WTC11 (cell line): ENCODE measurements around the gene TPGS1. TPM values are rescaled to one million over a fixed set of nuclear protein-coding genes. Genes with fewer than 3 reads are reported as not detected.
A peak's percentile ranks its signal among the peaks of the same experiment; 100 is the strongest.
"Not testable (repeated sequence)": the region's sequence is repeated elsewhere in the genome, so short reads cannot be mapped to it uniquely, and the experiment has no call there.

Experiments
- ATAC-seq: fragments of 200-7000 bp; cut with Tn5 transposase; 2 replicates; pipeline ENCODE4 v1.10.0; 2021; ENCODE audit warnings: mild to moderate bottlenecking, moderate library complexity
- CTCF ChIA-PET: fragments of 300-600 bp; sonication (Branson Sonifier 250); formaldehyde crosslinking; loops from one replicate; lab custom pipeline; 2021; ENCODE audit warnings: antibody characterized with exemption; lab: Charles Lee
- POLR2A ChIA-PET: fragments of 350-600 bp; sonication (Branson Sonifier 250); formaldehyde crosslinking; loops from one replicate; lab custom pipeline; 2021; ENCODE audit warnings: antibody characterized with exemption; lab: Charles Lee
- DNase-seq: peaks from one replicate; pipeline ENCODE4 v3.0.0; 2021; ENCODE audit warnings: low spot score
- H3K27ac Mint-ChIP-seq: 2 replicates; pipeline ENCODE4 v1.8.0; 2021; ENCODE audit warnings: mixed read lengths
- H3K27me3 Mint-ChIP-seq: 2 replicates; pipeline ENCODE4 v1.8.0; 2021; ENCODE audit warnings: low read depth, mild to moderate bottlenecking, moderate library complexity, mixed read lengths
- H3K36me3 Mint-ChIP-seq: 2 replicates; pipeline ENCODE4 v1.8.0; 2021; ENCODE audit warnings: mixed read lengths
- H3K4me1 Mint-ChIP-seq: 2 replicates; pipeline ENCODE4 v1.8.0; 2022; ENCODE audit warnings: mixed read lengths
- H3K4me3 Mint-ChIP-seq: 2 replicates; pipeline ENCODE4 v1.8.0; 2021; ENCODE audit warnings: mild to moderate bottlenecking, moderate library complexity, mixed read lengths
- H3K9me3 Mint-ChIP-seq: 2 replicates; pipeline ENCODE4 v1.8.0; 2021; ENCODE audit warnings: mixed read lengths
- ETV6 ChIP-seq: sonication (generic); formaldehyde crosslinking; IDR thresholded peaks from 2 replicates; pipeline ENCODE4 v1.8.1; 2022; ENCODE audit warnings: mild to moderate bottlenecking, missing genetic modification reagents
- FOXP1 ChIP-seq: sonication (generic); formaldehyde crosslinking; IDR thresholded peaks from 2 replicates; pipeline ENCODE4 v1.8.0; 2022; ENCODE audit warnings: missing genetic modification reagents, mild to moderate bottlenecking, moderate library complexity, borderline replicate concordance
- IRF2 ChIP-seq: sonication (generic); formaldehyde crosslinking; IDR thresholded peaks from 2 replicates; pipeline ENCODE4 v1.8.0; 2022; ENCODE audit warnings: low read depth, missing genetic modification reagents, borderline replicate concordance
- JUN ChIP-seq: sonication (generic); formaldehyde crosslinking; IDR thresholded peaks from 2 replicates; pipeline ENCODE4 v1.8.0; 2023; ENCODE audit warnings: mild to moderate bottlenecking, missing genetic modification reagents
- SP1 ChIP-seq: sonication (generic); formaldehyde crosslinking; conservative IDR thresholded peaks from 2 replicates; pipeline ENCODE4 v1.8.1; 2022; ENCODE audit warnings: missing genetic modification reagents
- ZNF232 ChIP-seq: sonication (generic); formaldehyde crosslinking; IDR thresholded peaks from 2 replicates; pipeline ENCODE4 v1.8.0; 2022; ENCODE audit warnings: mild to moderate bottlenecking, missing genetic modification reagents
- total RNA-seq: library from RNA; stranded (reverse); gene quantifications from 3 replicates; pipeline ENCODE4 v1.2.3, GENCODE V29; 2021
- TF ChIP-seq, protein P1 (sequence below): sonication (generic); formaldehyde crosslinking; IDR thresholded peaks from 2 replicates; pipeline ENCODE4 v1.8.1; 2023; ENCODE audit warnings: mild to moderate bottlenecking, missing genetic modification reagents
- TF ChIP-seq, protein P2 (sequence below): sonication (generic); formaldehyde crosslinking; IDR thresholded peaks from 2 replicates; pipeline ENCODE4 v1.8.1; 2023; ENCODE audit warnings: mild to moderate bottlenecking, missing genetic modification reagents, borderline replicate concordance
- TF ChIP-seq, protein P3 (sequence below): sonication (generic); formaldehyde crosslinking; IDR thresholded peaks from 2 replicates; pipeline ENCODE4 v1.8.1; 2023; ENCODE audit warnings: mild to moderate bottlenecking, moderate library complexity, missing genetic modification reagents

Gene TPGS1
- total RNA-seq, 1 experiment from 2014 or later = 18.8 TPM

DNA sequence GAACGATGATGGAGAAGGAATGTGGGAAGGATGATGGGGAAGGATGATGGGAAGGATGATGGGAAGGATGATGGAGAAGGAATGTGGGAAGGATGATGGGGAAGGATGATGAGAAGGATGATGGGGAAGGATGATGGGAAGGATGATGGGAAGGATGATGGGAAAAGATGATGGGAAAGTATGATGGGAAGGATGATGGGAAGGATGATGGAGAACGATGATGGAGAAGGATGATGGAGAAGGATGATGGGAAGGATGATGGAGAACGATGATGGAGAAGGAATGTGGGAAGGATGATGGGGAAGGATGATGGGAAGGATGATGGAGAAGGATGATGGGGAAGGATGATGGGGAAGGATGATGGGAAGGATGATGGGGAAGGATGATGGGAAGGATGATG, 26.2 kb upstream of the TPGS1 start:
- H3K4me3 Mint-ChIP-seq, H3K27ac Mint-ChIP-seq, ATAC-seq, POLR2A ChIA-PET, DNase-seq, H3K4me1 Mint-ChIP-seq, H3K36me3 Mint-ChIP-seq: not testable (repeated sequence)
- H3K27me3 Mint-ChIP-seq = peaks cover 17% of the 10 kb centered on the region; the same call in 1 of the 2 replicates
- peaks cover 23% of the 10 kb centered on the region for H3K9me3 Mint-ChIP-seq
- CTCF ChIA-PET = interaction anchor here (0.6 kb wide), 1 partner anchor 133 kb away, joined by 3 read pairs; no protein-coding TSS in a partner anchor

DNA sequence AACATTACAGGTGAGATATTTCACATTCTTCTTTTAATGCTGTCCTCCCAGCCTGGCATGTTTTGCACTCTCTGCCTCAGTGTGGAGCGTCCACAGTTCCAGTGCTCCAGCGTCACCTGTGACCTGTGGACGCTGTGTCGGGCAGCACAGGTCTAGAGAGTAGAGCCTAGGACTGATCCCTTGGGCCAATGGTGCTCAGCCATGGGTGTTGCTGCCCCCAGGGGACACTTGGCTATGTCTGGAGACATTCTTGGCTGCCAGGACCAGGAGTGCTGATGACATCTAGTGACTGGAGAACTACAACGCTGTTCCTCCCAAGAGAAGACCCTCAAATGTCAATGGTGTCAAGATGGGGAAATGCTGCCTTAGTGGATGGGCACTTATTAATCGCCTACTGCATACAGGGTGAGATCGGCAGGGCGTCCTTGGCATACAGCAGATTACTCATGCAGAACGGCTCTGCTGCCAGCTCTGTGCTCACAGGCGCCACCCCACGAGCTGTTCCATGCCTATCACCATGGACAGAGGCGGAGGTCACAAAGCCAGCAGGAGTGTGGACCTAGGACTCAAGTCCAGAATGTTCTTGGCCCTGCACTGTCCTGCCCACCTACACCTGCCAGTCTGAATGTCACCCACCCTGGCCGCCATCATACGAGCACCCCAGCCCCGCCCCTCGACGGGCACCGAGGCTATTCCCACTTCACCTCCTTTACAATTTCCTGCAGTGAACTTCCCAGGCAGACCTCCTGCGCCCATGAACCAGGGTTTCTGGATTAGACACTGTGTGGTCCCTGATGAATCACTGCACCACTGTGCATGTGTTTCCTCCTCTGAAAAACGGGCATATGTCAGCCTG, 24.9 kb upstream of the TPGS1 start:
- H3K9me3 Mint-ChIP-seq = peaks cover 23% of the 10 kb centered on the region
- ATAC-seq = peak; percentile 24; the same call in 1 of the 2 replicates

DNA sequence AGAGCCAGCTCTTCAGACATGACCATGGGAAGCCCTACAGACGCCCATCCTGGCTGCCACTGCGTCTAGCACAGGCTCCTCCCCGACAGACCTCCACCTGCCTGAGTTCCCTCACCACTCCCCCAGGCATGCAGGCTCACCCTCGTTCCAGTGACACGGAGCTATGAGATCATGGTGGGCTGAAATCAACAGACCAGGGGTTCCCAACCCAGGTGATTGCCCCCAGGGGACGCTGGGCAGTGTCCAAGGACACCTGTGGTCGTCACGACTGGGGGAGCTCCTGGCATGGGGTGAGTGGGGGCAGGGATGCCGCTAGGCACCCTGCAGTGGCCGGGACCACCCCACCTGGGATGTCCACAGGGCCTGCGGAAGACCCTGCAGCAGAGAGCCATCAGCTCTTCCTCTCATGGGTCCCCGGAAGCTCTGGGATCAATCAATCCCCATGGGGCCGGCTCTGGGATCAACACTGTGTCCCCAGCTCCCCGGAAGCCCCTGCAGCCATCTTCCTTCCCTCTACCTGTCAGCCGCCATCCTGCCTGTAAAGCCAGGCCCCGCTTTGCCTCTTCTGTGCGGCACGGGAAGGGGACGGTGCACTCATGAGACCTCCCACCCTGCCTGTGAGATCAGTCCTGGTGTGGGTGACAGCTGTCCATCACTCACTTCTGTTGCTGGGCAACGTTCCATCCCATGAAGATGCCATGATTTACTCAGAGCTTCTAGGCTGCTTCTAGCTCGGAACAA, 23.8 kb upstream of the TPGS1 start:
- peaks cover 8% of the 10 kb centered on the region for H3K36me3 Mint-ChIP-seq
- peaks cover 23% of the 10 kb centered on the region for H3K9me3 Mint-ChIP-seq
- POLR2A ChIA-PET = no interaction called here
- H3K4me1 Mint-ChIP-seq = peaks cover 13% of the 10 kb centered on the region
- peaks cover 17% of the 10 kb centered on the region; the same call in 1 of the 2 replicates for H3K27me3 Mint-ChIP-seq
- no peak for ATAC-seq
- no peak for DNase-seq
- TF ChIP-seq IRF2 (CRISPR knock-in tag) (no peak), ETV6 (no peak), JUN (no peak)
- CTCF ChIA-PET = interaction anchor here (1.5 to 1.8 kb wide), 3 partner anchors 12 to 135 kb away, joined by 3 to 6 read pairs (median 4); no protein-coding TSS in a partner anchor
- H3K27ac Mint-ChIP-seq = no peak overlapping the region
- H3K4me3 Mint-ChIP-seq = no peak overlapping the region

More for the DNA sequence above, 24.9 kb upstream of the TPGS1 start:
- no peak for DNase-seq
- Mint-ChIP-seq H3K27me3 (peaks cover 17% of the 10 kb centered on the region; the same call in 1 of the 2 replicates), H3K4me3 (no peak overlapping the region), H3K27ac (no peak overlapping the region), H3K36me3 (peaks cover 8% of the 10 kb centered on the region), H3K4me1 (peaks cover 10% of the 10 kb centered on the region)
- ChIA-PET CTCF (interaction anchor here (0.7 to 1.8 kb wide), 5 partner anchors 13 to 134 kb away, joined by 3 to 6 read pairs (median 4); no protein-coding TSS in a partner anchor), POLR2A (no interaction called here)
- TF ChIP-seq, protein P1, sequence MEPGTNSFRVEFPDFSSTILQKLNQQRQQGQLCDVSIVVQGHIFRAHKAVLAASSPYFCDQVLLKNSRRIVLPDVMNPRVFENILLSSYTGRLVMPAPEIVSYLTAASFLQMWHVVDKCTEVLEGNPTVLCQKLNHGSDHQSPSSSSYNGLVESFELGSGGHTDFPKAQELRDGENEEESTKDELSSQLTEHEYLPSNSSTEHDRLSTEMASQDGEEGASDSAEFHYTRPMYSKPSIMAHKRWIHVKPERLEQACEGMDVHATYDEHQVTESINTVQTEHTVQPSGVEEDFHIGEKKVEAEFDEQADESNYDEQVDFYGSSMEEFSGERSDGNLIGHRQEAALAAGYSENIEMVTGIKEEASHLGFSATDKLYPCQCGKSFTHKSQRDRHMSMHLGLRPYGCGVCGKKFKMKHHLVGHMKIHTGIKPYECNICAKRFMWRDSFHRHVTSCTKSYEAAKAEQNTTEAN (CRISPR knock-in tag) = no peak
- 0 out of 2 replicates have a peak, but pooled peaks have one; percentile 28 for TF ChIP-seq SP1 (CRISPR knock-in tag)
- TF ChIP-seq, protein P2, sequence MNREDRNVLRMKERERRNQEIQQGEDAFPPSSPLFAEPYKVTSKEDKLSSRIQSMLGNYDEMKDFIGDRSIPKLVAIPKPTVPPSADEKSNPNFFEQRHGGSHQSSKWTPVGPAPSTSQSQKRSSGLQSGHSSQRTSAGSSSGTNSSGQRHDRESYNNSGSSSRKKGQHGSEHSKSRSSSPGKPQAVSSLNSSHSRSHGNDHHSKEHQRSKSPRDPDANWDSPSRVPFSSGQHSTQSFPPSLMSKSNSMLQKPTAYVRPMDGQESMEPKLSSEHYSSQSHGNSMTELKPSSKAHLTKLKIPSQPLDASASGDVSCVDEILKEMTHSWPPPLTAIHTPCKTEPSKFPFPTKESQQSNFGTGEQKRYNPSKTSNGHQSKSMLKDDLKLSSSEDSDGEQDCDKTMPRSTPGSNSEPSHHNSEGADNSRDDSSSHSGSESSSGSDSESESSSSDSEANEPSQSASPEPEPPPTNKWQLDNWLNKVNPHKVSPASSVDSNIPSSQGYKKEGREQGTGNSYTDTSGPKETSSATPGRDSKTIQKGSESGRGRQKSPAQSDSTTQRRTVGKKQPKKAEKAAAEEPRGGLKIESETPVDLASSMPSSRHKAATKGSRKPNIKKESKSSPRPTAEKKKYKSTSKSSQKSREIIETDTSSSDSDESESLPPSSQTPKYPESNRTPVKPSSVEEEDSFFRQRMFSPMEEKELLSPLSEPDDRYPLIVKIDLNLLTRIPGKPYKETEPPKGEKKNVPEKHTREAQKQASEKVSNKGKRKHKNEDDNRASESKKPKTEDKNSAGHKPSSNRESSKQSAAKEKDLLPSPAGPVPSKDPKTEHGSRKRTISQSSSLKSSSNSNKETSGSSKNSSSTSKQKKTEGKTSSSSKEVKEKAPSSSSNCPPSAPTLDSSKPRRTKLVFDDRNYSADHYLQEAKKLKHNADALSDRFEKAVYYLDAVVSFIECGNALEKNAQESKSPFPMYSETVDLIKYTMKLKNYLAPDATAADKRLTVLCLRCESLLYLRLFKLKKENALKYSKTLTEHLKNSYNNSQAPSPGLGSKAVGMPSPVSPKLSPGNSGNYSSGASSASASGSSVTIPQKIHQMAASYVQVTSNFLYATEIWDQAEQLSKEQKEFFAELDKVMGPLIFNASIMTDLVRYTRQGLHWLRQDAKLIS (CRISPR knock-in tag) = no peak
- peak; percentile 46; the same call in 1 of the 2 replicates for TF ChIP-seq FOXP1 (CRISPR knock-in tag)
- TF ChIP-seq, protein P3, sequence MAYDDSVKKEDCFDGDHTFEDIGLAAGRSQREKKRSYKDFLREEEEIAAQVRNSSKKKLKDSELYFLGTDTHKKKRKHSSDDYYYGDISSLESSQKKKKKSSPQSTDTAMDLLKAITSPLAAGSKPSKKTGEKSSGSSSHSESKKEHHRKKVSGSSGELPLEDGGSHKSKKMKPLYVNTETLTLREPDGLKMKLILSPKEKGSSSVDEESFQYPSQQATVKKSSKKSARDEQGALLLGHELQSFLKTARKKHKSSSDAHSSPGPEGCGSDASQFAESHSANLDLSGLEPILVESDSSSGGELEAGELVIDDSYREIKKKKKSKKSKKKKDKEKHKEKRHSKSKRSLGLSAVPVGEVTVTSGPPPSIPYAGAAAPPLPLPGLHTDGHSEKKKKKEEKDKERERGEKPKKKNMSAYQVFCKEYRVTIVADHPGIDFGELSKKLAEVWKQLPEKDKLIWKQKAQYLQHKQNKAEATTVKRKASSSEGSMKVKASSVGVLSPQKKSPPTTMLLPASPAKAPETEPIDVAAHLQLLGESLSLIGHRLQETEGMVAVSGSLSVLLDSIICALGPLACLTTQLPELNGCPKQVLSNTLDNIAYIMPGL (CRISPR knock-in tag) = 0 out of 2 replicates have a peak, but pooled peaks have one; percentile 30
- no peak for TF ChIP-seq ZNF232 (CRISPR knock-in tag)
